H9 (cell line): ENCODE data around the gene F12. TPM values are rescaled to one million over a fixed set of nuclear protein-coding genes. Genes with fewer than 3 reads are reported as not detected.

Source experiments
- DNase-seq: peaks from one replicate; pipeline ENCODE4 v3.0.0-alpha.2; 2017
- H2AFZ ChIP-seq: one replicate; pipeline ENCODE4 v1.6.1; 2013; ENCODE audit warnings: mild to moderate bottlenecking, low read length, control low read depth, moderate library complexity
- H2AK5ac ChIP-seq: 2 replicates; pipeline ENCODE4 v1.6.1; 2013; ENCODE audit warnings: low read length, control low read depth, mixed read lengths; ENCODE audit not compliant: insufficient read length
- H2BK120ac ChIP-seq: one replicate; pipeline ENCODE4 v1.6.1; 2013; ENCODE audit warnings: low read depth, mild to moderate bottlenecking, low read length, control low read depth, inconsistent platforms; ENCODE audit not compliant: poor library complexity, severe bottlenecking
- H2BK12ac ChIP-seq: 2 replicates; pipeline ENCODE4 v1.6.1; 2013; ENCODE audit warnings: low read length, control low read depth, mixed read lengths, low read depth; ENCODE audit not compliant: insufficient read length
- H2BK15ac ChIP-seq: 2 replicates; pipeline ENCODE4 v1.6.1; 2013; ENCODE audit warnings: low read depth, low read length, control low read depth
- H2BK20ac ChIP-seq: one replicate; pipeline ENCODE4 v1.6.1; 2013; ENCODE audit warnings: low read depth, mild to moderate bottlenecking, low read length, control low read depth, inconsistent platforms; ENCODE audit not compliant: poor library complexity, severe bottlenecking
- H2BK5ac ChIP-seq: 2 replicates; pipeline ENCODE4 v1.6.1; 2013; ENCODE audit warnings: low read length, control low read depth, mixed read lengths; ENCODE audit not compliant: insufficient read length
- H3K14ac ChIP-seq: 2 replicates; pipeline ENCODE4 v1.6.1; 2013; ENCODE audit warnings: low read length, control low read depth; ENCODE audit not compliant: insufficient read depth
- H3K18ac ChIP-seq: 2 replicates; pipeline ENCODE4 v1.6.1; 2013; ENCODE audit warnings: low read depth, mild to moderate bottlenecking, mixed read lengths, low read length, control low read depth; ENCODE audit not compliant: insufficient read length
- H3K23ac ChIP-seq: 2 replicates; pipeline ENCODE4 v1.6.1; 2013; ENCODE audit warnings: low read length, control low read depth, mixed read lengths, low read depth; ENCODE audit not compliant: insufficient read length
- H3K23me2 ChIP-seq: 2 replicates; pipeline ENCODE4 v1.6.1; 2013; ENCODE audit warnings: low read depth, mild to moderate bottlenecking, mixed read lengths, low read length, control low read depth; ENCODE audit not compliant: insufficient read length, poor library complexity, severe bottlenecking
- H3K27ac ChIP-seq: 2 replicates; pipeline ENCODE4 v1.5.1; 2013; ENCODE audit warnings: low read length, control low read depth, mixed read lengths, low read depth; ENCODE audit not compliant: insufficient read length
- H3K27me3 ChIP-seq: 2 replicates; pipeline ENCODE4 v1.6.1; 2013; ENCODE audit warnings: low read length, control low read depth, inconsistent platforms; ENCODE audit not compliant: insufficient read depth
- H3K4ac ChIP-seq: 2 replicates; pipeline ENCODE4 v1.6.1; 2013; ENCODE audit warnings: low read depth, mild to moderate bottlenecking, control low read depth, inconsistent platforms, low read length, moderate library complexity
- H3K4me1 ChIP-seq: 2 replicates; pipeline ENCODE4 v1.6.1; 2013; ENCODE audit warnings: low read length, control low read depth, inconsistent platforms; ENCODE audit not compliant: insufficient read depth
- H3K4me2 ChIP-seq: 2 replicates; pipeline ENCODE4 v1.6.1; 2013; ENCODE audit warnings: low read length, control low read depth, mixed read lengths; ENCODE audit not compliant: insufficient read length, insufficient read depth
- H3K56ac ChIP-seq: 2 replicates; pipeline ENCODE4 v1.6.1; 2013; ENCODE audit warnings: low read depth, mild to moderate bottlenecking, mixed read lengths, low read length, control low read depth; ENCODE audit not compliant: insufficient read length
- H3K79me1 ChIP-seq: 2 replicates; pipeline ENCODE4 v1.6.1; 2013; ENCODE audit warnings: low read depth, mild to moderate bottlenecking, moderate library complexity, low read length, control low read depth, inconsistent platforms; ENCODE audit not compliant: insufficient read depth, poor library complexity, severe bottlenecking
- H3K79me2 ChIP-seq: 2 replicates; pipeline ENCODE4 v1.6.1; 2013; ENCODE audit warnings: low read length, control low read depth, inconsistent platforms; ENCODE audit not compliant: insufficient read depth
- H3K9ac ChIP-seq: 2 replicates; pipeline ENCODE4 v1.6.1; 2013; ENCODE audit warnings: low read length, control low read depth, mixed read lengths; ENCODE audit not compliant: insufficient read length; ENCODE audit errors: extremely low read depth
- H3K9me3 ChIP-seq: one replicate; pipeline ENCODE4 v1.6.1; 2013; ENCODE audit warnings: low read depth, low read length, inconsistent platforms; ENCODE audit not compliant: control insufficient read depth
- H3T11ph ChIP-seq: one replicate; pipeline ENCODE4 v1.6.1; 2013; ENCODE audit warnings: mild to moderate bottlenecking, low read length, control low read depth, inconsistent platforms
- H4K20me1 ChIP-seq: one replicate; pipeline ENCODE4 v1.6.1; 2013; ENCODE audit not compliant: control insufficient read depth, insufficient read length, insufficient read depth
- H4K5ac ChIP-seq: 2 replicates; pipeline ENCODE4 v1.6.1; 2013; ENCODE audit warnings: low read depth, mild to moderate bottlenecking, mixed read lengths, low read length, control low read depth; ENCODE audit not compliant: insufficient read length
- H4K8ac ChIP-seq: replicated peaks from 2 replicates; pipeline ENCODE4 v1.6.1; 2013; ENCODE audit warnings: low read length, control low read depth, mixed read lengths, low read depth; ENCODE audit not compliant: insufficient read length
- H4K91ac ChIP-seq: 2 replicates; pipeline ENCODE4 v1.6.1; 2013; ENCODE audit warnings: low read depth, mild to moderate bottlenecking, moderate library complexity, mixed read lengths, low read length, control low read depth; ENCODE audit not compliant: insufficient read length
- H3K27ac Mint-ChIP-seq, 3 experiments: 2 replicates in 2 of 3; 3 replicates in 1 of 3; pipeline ENCODE4 v1.8.0; 2020 to 2021; ENCODE audit warnings: mixed read lengths in 3 of 3, mild to moderate bottlenecking in 1 of 3, moderate library complexity in 1 of 3
- H3K27me3 Mint-ChIP-seq: 2 replicates; pipeline ENCODE4 v1.8.0; 2021; ENCODE audit warnings: low read depth, mild to moderate bottlenecking, moderate library complexity, mixed read lengths
- H3K36me3 Mint-ChIP-seq, 3 experiments: 2 replicates in 2 of 3; 3 replicates in 1 of 3; pipeline ENCODE4 v1.8.0; 2020 to 2021; ENCODE audit warnings: low read depth in 3 of 3, mixed read lengths in 3 of 3; ENCODE audit not compliant: insufficient read depth in 1 of 3
- H3K4me1 Mint-ChIP-seq, 2 experiments: 2 replicates each; pipeline ENCODE4 v1.8.0; 2020; ENCODE audit warnings: mixed read lengths in 2 of 2
- H3K4me3 Mint-ChIP-seq, 2 experiments: 2 replicates in 1 of 2; 3 replicates in 1 of 2; pipeline ENCODE4 v1.8.0; 2020 to 2021; ENCODE audit warnings: mild to moderate bottlenecking in 2 of 2, mixed read lengths in 2 of 2, moderate library complexity in 1 of 2
- H3K9me3 Mint-ChIP-seq, 2 experiments: 2 replicates in 1 of 2; 3 replicates in 1 of 2; pipeline ENCODE4 v1.8.0; 2020; ENCODE audit warnings: mild to moderate bottlenecking in 2 of 2, mixed read lengths in 2 of 2, moderate library complexity in 1 of 2
- WGBS: extraction: QIAGEN DNeasy Blood & Tissue Kit; methylation state at CpG from one replicate; pipeline ENCODE4 v1.1.7; 2013; ENCODE audit warnings: missing lambda C conversion rate, low lambda C conversion rate, mixed read lengths; ENCODE audit not compliant: insufficient read length; ENCODE audit errors: extremely low coverage; 5-methylcytosine and 5-hydroxymethylcytosine counted together
- total RNA-seq: library from RNA; stranded (reverse); gene quantifications from 2 replicates; pipeline ENCODE4 v1.2.1, GENCODE V29; 2021
- TF ChIP-seq, protein P1 (sequence below): fragments of 200-600 bp; sonication (generic); conservative IDR thresholded peaks from 3 replicates; pipeline ENCODE4 v1.8.0; 2021; ENCODE audit warnings: antibody characterized with exemption, mild to moderate bottlenecking

The F12 gene
- total RNA-seq, 1 experiment from 2014 or later, result 3.5 TPM

DNA sequence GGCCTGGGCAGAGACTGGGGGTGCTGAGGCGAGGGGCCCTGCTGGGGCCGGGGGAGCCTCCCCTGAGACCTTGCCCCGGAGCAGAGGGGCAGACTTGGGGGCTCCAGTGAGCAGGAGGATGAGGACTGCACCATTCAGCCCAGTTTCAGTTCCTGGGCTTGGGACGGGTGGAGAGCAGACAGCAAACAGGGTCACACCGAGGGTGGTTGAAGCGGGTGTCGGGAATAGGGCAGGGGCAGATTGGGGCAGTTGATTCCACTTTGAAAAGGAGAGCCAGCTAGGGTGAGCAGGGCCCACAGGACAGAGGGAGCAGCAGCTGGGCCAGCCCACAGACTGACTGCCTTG lies 21.6 kb upstream of the F12 start:
- H3K18ac ChIP-seq, result no peak overlapping the region
- no peak overlapping the region for H3K4ac ChIP-seq
- H3K9me3 ChIP-seq, result no peaks in the 10 kb centered on the region
- H3T11ph ChIP-seq, result no peak overlapping the region
- no peak overlapping the region for H4K5ac ChIP-seq
- H3K56ac ChIP-seq, result no peak overlapping the region
- H3K23ac ChIP-seq, result no peak overlapping the region
- no peak overlapping the region for H3K27ac ChIP-seq
- H3K27ac Mint-ChIP-seq, result no peak overlapping the region
- no peak overlapping the region for H3K9ac ChIP-seq
- peaks cover 4% of the 10 kb centered on the region for H3K23me2 ChIP-seq
- TF ChIP-seq, protein P1, sequence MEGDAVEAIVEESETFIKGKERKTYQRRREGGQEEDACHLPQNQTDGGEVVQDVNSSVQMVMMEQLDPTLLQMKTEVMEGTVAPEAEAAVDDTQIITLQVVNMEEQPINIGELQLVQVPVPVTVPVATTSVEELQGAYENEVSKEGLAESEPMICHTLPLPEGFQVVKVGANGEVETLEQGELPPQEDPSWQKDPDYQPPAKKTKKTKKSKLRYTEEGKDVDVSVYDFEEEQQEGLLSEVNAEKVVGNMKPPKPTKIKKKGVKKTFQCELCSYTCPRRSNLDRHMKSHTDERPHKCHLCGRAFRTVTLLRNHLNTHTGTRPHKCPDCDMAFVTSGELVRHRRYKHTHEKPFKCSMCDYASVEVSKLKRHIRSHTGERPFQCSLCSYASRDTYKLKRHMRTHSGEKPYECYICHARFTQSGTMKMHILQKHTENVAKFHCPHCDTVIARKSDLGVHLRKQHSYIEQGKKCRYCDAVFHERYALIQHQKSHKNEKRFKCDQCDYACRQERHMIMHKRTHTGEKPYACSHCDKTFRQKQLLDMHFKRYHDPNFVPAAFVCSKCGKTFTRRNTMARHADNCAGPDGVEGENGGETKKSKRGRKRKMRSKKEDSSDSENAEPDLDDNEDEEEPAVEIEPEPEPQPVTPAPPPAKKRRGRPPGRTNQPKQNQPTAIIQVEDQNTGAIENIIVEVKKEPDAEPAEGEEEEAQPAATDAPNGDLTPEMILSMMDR, result no peak
- H3K4me2 ChIP-seq, result no peak overlapping the region
- H4K8ac ChIP-seq, result no peak overlapping the region
- H3K4me1 ChIP-seq, result no peaks in the 10 kb centered on the region; the same call in 1 of the 2 replicates
- H2BK12ac ChIP-seq, result no peak overlapping the region
- no peak overlapping the region for H2BK15ac ChIP-seq
- H2BK120ac ChIP-seq, result no peak overlapping the region
- no peaks in the 10 kb centered on the region for H3K79me1 ChIP-seq
- no peaks in the 10 kb centered on the region for H3K9me3 Mint-ChIP-seq
- no peak overlapping the region for H2BK20ac ChIP-seq
- H3K79me2 ChIP-seq, result no peaks in the 10 kb centered on the region; the same call in 1 of the 2 replicates
- H3K27me3 Mint-ChIP-seq, result no peaks in the 10 kb centered on the region
- H2AK5ac ChIP-seq, result no peak overlapping the region
- no peak overlapping the region for H2AFZ ChIP-seq
- H3K4me1 Mint-ChIP-seq, result peaks cover 13 to 22% of the 10 kb centered on the region in 2 experiments
- peaks cover 2% of the 10 kb centered on the region for H4K20me1 ChIP-seq
- H3K36me3 Mint-ChIP-seq, result peaks cover 5 to 48% (median 40%) of the 10 kb centered on the region in 3 experiments; a peak in 6 of 7 replicates
- no peak overlapping the region for H3K4me3 Mint-ChIP-seq
- no peak for DNase-seq
- WGBS, result no CpG with 5 or more reads among the region's 7 CpGs
- no peak overlapping the region for H4K91ac ChIP-seq
- no peak overlapping the region for H2BK5ac ChIP-seq
- no peaks in the 10 kb centered on the region for H3K27me3 ChIP-seq
- H3K14ac ChIP-seq, result no peak overlapping the region
